HepG2 (cell line): ENCODE results near the gene RSPH9. TPM values are rescaled to one million over a fixed set of nuclear protein-coding genes. Genes with fewer than 3 reads are reported as not detected.
A peak's percentile ranks its signal among the peaks of the same experiment; 100 is the strongest.

Experiments
- AGO1 ChIP-seq: fragments of 200-400 bp; formaldehyde crosslinking; IDR thresholded peaks from 2 replicates; pipeline ENCODE4 v1.6.1; 2017; ENCODE audit warnings: mild to moderate bottlenecking, low read depth, low read length, moderate library complexity; ENCODE audit not compliant: poor library complexity, severe bottlenecking
- AGO2 ChIP-seq: fragments of 200-400 bp; formaldehyde crosslinking; optimal IDR thresholded peaks from 2 replicates; pipeline ENCODE3; 2017; ENCODE audit warnings: mild to moderate bottlenecking, low read depth, low read length, moderate library complexity
- FOXM1 ChIP-seq: sonication (generic); formaldehyde crosslinking; IDR thresholded peaks from 2 replicates; pipeline ENCODE4 v1.5.0; 2020; ENCODE audit warnings: missing genetic modification reagents
- RFXAP ChIP-seq: sonication (generic); formaldehyde crosslinking; IDR thresholded peaks from 2 replicates; pipeline ENCODE4 v1.4.0; 2020; ENCODE audit warnings: missing genetic modification reagents, borderline replicate concordance
- SCMH1 ChIP-seq: sonication (generic); formaldehyde crosslinking; IDR thresholded peaks from 2 replicates; pipeline ENCODE4 v1.9.0; 2021; ENCODE audit warnings: missing genetic modification reagents, mild to moderate bottlenecking, borderline replicate concordance
- ZFP90 ChIP-seq: sonication (generic); formaldehyde crosslinking; IDR thresholded peaks from 2 replicates; pipeline ENCODE4 v1.8.0; 2022; ENCODE audit warnings: missing genetic modification reagents, mild to moderate bottlenecking, inconsistent platforms, borderline replicate concordance
- ZKSCAN1 ChIP-seq: fragments of 150-350 bp; IDR thresholded peaks from 2 replicates; pipeline ENCODE4 v1.6.1; 2014; ENCODE audit warnings: low read length
- ZMAT3 ChIP-seq: sonication (generic); formaldehyde crosslinking; conservative IDR thresholded peaks from 2 replicates; pipeline ENCODE4 v1.7.0; 2021; ENCODE audit warnings: missing genetic modification reagents
- ZNF143 ChIP-seq: sonication (generic); formaldehyde crosslinking; IDR thresholded peaks from 2 replicates; pipeline ENCODE4 v1.4.0; 2020; ENCODE audit warnings: missing genetic modification reagents
- ZNF484 ChIP-seq: sonication (generic); formaldehyde crosslinking; IDR thresholded peaks from 2 replicates; pipeline ENCODE4 v1.5.1; 2020; ENCODE audit warnings: mild to moderate bottlenecking, low read depth, missing genetic modification reagents, borderline replicate concordance
- ZNF737 ChIP-seq: sonication (generic); formaldehyde crosslinking; IDR thresholded peaks from 2 replicates; pipeline ENCODE4 v1.5.0; 2020; ENCODE audit warnings: missing genetic modification reagents, mild to moderate bottlenecking, borderline replicate concordance
- polyA plus RNA-seq, 8 experiments: library from polyadenylated mRNA; depleted of rRNA in 3 of 8; stranded (reverse) in 7 of 8; unstranded in 1 of 8; fragments of >200 nt; fragmentation: Illumina TruSeq in 4 of 8; extraction: Trizol in 4 of 8; gene quantifications; 2 replicates each; pipeline versions ENCODE4 v1.2.1 to v1.2.3, GENCODE V29; 2011 to 2016; ENCODE audit warnings: low read depth in 4 of 8, missing spikeins in 1 of 8, mixed read lengths in 1 of 8; ENCODE audit not compliant: insufficient read depth in 1 of 8
- total RNA-seq, 5 experiments: library from RNA; depleted of rRNA; stranded (reverse); fragments of >200 nt; fragmentation: Illumina TruSeq; extraction: Trizol; gene quantifications; 2 replicates each; pipeline ENCODE4 v1.2.3, GENCODE V29; 2016; ENCODE audit warnings: low read depth in 1 of 5
- TF ChIP-seq, protein P1 (sequence below): IDR thresholded peaks from 2 replicates; pipeline ENCODE4 v1.6.1; 2016; ENCODE audit warnings: missing genetic modification reagents, missing compliant biosample characterization
- TF ChIP-seq, protein P2 (sequence below): sonication (generic); formaldehyde crosslinking; IDR thresholded peaks from 2 replicates; pipeline ENCODE4 v1.8.0; 2022; ENCODE audit warnings: missing genetic modification reagents, mild to moderate bottlenecking, moderate library complexity, borderline replicate concordance
- TF ChIP-seq, protein P3 (sequence below), 2 experiments: IDR thresholded peaks; 2 replicates each; pipeline ENCODE4 v1.6.1; 2011 to 2012; ENCODE audit warnings: low read length in 2 of 2, borderline replicate concordance in 1 of 2, low read depth in 1 of 2, mild to moderate bottlenecking in 1 of 2, moderate library complexity in 1 of 2
- TF ChIP-seq, protein P4 (sequence below): sonication (generic); formaldehyde crosslinking; IDR thresholded peaks from 2 replicates; pipeline ENCODE4 v1.4.0; 2020; ENCODE audit warnings: missing genetic modification reagents, borderline replicate concordance
- TF ChIP-seq, protein P5 (sequence below): sonication (generic); formaldehyde crosslinking; conservative IDR thresholded peaks from 2 replicates; pipeline ENCODE4 v1.8.0; 2022; ENCODE audit warnings: mild to moderate bottlenecking, moderate library complexity, missing genetic modification reagents

The RSPH9 gene
- total and polyA plus RNA-seq, 2 of the 13 experiments (the other 11 are each of a cell fraction or from before 2014, with no cell fraction given), result 0.04 TPM; not detected in 1

DNA sequence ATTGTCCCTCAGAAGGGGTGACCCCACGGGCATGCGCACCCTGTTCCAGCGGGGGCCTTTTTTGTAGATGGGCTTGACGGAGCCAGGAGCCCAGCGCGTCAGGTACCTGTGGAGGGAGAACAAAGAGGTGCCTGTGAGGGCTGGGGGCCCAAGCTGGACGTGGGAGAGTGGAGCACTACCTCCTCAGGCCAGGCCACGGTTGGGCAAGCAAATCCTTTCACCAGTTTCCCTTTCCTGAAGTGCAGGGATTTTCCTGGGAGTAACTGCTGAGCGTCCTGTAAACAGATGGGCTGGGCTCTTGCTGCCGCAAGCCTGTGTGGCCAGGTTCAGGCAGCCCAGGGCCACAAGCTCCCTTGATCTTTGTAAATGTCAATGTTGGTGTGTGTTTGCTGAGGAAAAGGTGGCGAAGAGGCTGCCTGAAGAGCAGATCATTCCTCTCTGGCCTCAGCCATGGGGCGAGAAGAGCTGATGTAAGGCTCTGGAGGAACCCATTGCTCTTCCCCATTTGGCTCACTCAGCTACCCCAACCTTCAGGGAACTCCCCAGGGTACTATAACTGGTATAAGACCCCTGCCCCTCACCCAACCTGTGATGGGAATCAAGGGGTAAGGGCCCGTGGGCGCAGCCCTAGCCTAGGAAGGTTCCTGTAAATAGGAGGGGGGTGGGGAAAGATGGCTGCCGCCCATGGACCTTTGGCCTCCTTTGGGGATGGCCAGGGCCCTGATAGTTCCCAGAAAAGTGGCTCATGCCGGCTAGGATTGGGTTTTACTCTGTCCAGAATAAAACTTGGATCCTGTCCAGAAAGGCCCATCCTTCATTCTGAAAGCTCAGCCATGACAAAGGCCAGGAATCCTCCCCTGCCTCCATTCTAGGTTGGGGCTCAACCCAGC is 27.2 kb downstream of the RSPH9 start (continued):
- TF ChIP-seq, protein P1, sequence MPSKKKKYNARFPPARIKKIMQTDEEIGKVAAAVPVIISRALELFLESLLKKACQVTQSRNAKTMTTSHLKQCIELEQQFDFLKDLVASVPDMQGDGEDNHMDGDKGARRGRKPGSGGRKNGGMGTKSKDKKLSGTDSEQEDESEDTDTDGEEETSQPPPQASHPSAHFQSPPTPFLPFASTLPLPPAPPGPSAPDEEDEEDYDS (CRISPR knock-in tag), result peak; percentile 47; the same call in 1 of the 2 replicates
- TF ChIP-seq RFXAP (CRISPR knock-in tag), result no peak
- TF ChIP-seq, protein P2, sequence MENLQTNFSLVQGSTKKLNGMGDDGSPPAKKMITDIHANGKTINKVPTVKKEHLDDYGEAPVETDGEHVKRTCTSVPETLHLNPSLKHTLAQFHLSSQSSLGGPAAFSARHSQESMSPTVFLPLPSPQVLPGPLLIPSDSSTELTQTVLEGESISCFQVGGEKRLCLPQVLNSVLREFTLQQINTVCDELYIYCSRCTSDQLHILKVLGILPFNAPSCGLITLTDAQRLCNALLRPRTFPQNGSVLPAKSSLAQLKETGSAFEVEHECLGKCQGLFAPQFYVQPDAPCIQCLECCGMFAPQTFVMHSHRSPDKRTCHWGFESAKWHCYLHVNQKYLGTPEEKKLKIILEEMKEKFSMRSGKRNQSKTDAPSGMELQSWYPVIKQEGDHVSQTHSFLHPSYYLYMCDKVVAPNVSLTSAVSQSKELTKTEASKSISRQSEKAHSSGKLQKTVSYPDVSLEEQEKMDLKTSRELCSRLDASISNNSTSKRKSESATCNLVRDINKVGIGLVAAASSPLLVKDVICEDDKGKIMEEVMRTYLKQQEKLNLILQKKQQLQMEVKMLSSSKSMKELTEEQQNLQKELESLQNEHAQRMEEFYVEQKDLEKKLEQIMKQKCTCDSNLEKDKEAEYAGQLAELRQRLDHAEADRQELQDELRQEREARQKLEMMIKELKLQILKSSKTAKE (CRISPR knock-in tag), result peak; percentile 91
- no peak for TF ChIP-seq AGO2
- TF ChIP-seq SCMH1 (CRISPR knock-in tag), result no peak
- no peak for TF ChIP-seq ZFP90 (CRISPR knock-in tag)
- no peak for TF ChIP-seq ZNF737 (CRISPR knock-in tag)
- TF ChIP-seq, protein P3, sequence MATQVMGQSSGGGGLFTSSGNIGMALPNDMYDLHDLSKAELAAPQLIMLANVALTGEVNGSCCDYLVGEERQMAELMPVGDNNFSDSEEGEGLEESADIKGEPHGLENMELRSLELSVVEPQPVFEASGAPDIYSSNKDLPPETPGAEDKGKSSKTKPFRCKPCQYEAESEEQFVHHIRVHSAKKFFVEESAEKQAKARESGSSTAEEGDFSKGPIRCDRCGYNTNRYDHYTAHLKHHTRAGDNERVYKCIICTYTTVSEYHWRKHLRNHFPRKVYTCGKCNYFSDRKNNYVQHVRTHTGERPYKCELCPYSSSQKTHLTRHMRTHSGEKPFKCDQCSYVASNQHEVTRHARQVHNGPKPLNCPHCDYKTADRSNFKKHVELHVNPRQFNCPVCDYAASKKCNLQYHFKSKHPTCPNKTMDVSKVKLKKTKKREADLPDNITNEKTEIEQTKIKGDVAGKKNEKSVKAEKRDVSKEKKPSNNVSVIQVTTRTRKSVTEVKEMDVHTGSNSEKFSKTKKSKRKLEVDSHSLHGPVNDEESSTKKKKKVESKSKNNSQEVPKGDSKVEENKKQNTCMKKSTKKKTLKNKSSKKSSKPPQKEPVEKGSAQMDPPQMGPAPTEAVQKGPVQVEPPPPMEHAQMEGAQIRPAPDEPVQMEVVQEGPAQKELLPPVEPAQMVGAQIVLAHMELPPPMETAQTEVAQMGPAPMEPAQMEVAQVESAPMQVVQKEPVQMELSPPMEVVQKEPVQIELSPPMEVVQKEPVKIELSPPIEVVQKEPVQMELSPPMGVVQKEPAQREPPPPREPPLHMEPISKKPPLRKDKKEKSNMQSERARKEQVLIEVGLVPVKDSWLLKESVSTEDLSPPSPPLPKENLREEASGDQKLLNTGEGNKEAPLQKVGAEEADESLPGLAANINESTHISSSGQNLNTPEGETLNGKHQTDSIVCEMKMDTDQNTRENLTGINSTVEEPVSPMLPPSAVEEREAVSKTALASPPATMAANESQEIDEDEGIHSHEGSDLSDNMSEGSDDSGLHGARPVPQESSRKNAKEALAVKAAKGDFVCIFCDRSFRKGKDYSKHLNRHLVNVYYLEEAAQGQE (IDR thresholded peaks at IDR 0.05; ENCODE audit: borderline replicate concordance in 1 of 2, low read depth in 1 of 2, low read length in 2 of 2), result peak in 1 of 2 experiments; percentile 75; a peak in 1 of 4 replicates
- no peak for TF ChIP-seq ZNF484
- TF ChIP-seq, protein P4, sequence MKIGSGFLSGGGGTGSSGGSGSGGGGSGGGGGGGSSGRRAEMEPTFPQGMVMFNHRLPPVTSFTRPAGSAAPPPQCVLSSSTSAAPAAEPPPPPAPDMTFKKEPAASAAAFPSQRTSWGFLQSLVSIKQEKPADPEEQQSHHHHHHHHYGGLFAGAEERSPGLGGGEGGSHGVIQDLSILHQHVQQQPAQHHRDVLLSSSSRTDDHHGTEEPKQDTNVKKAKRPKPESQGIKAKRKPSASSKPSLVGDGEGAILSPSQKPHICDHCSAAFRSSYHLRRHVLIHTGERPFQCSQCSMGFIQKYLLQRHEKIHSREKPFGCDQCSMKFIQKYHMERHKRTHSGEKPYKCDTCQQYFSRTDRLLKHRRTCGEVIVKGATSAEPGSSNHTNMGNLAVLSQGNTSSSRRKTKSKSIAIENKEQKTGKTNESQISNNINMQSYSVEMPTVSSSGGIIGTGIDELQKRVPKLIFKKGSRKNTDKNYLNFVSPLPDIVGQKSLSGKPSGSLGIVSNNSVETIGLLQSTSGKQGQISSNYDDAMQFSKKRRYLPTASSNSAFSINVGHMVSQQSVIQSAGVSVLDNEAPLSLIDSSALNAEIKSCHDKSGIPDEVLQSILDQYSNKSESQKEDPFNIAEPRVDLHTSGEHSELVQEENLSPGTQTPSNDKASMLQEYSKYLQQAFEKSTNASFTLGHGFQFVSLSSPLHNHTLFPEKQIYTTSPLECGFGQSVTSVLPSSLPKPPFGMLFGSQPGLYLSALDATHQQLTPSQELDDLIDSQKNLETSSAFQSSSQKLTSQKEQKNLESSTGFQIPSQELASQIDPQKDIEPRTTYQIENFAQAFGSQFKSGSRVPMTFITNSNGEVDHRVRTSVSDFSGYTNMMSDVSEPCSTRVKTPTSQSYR, result peak; percentile 12; the same call in 1 of the 2 replicates
- TF ChIP-seq ZMAT3 (CRISPR knock-in tag), result no peak
- TF ChIP-seq, protein P5, sequence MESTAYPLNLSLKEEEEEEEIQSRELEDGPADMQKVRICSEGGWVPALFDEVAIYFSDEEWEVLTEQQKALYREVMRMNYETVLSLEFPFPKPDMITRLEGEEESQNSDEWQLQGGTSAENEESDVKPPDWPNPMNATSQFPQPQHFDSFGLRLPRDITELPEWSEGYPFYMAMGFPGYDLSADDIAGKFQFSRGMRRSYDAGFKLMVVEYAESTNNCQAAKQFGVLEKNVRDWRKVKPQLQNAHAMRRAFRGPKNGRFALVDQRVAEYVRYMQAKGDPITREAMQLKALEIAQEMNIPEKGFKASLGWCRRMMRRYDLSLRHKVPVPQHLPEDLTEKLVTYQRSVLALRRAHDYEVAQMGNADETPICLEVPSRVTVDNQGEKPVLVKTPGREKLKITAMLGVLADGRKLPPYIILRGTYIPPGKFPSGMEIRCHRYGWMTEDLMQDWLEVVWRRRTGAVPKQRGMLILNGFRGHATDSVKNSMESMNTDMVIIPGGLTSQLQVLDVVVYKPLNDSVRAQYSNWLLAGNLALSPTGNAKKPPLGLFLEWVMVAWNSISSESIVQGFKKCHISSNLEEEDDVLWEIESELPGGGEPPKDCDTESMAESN (CRISPR knock-in tag), result peak; percentile 66; the same call in 1 of the 2 replicates
- no peak for TF ChIP-seq ZKSCAN1
- TF ChIP-seq FOXM1, result no peak
- no peak; the same call in 1 of the 2 replicates for TF ChIP-seq ZNF143 (CRISPR knock-in tag)
- peak; percentile 30 for TF ChIP-seq AGO1
